ENCODE data around the gene PCLO. TPM values are rescaled to one million over a fixed set of nuclear protein-coding genes. Genes with fewer than 3 reads are reported as not detected.

The PCLO gene
- total and polyA plus RNA-seq, 2 experiments from 2014 or later, result 0.77 to 1.1 TPM

DNA sequence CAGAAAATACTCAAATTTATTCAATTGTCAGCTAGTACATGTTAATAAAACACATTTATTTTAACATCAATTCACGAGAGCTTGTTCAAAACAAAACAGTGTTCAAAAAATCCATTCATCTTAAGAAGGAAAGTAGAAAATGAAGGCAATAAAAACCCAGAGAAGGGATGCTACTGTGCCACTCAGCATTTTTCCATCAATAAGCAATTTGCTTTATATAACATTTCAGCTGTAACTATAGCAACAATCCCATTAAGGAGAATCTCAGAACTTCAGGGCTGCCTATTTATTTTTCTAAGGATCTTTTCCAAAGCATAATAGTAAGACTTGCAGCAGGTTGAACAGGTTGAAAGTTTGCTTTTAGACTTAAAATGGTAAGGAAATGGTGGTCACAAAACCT is 190.5 kb downstream of the PCLO start:
- no peak for TF ChIP-seq CTCF (IDR thresholded peaks at IDR 0.05; ENCODE audit: low read depth, low read length)
- DNase-seq (ENCODE audit: low read depth in 1 of 2, low spot score in 1 of 2), result no peak
- no peaks in the 10 kb centered on the region for H3K4me1 ChIP-seq (ENCODE audit: low read depth)
- H3K27me3 ChIP-seq, result no peaks in the 10 kb centered on the region
- H3K4me3 ChIP-seq, result no peak overlapping the region
- no peaks in the 10 kb centered on the region for H3K36me3 ChIP-seq
- no peaks in the 10 kb centered on the region for H3K9me3 ChIP-seq (ENCODE audit: low read depth)
- no peak overlapping the region for H3K27ac ChIP-seq

DNA sequence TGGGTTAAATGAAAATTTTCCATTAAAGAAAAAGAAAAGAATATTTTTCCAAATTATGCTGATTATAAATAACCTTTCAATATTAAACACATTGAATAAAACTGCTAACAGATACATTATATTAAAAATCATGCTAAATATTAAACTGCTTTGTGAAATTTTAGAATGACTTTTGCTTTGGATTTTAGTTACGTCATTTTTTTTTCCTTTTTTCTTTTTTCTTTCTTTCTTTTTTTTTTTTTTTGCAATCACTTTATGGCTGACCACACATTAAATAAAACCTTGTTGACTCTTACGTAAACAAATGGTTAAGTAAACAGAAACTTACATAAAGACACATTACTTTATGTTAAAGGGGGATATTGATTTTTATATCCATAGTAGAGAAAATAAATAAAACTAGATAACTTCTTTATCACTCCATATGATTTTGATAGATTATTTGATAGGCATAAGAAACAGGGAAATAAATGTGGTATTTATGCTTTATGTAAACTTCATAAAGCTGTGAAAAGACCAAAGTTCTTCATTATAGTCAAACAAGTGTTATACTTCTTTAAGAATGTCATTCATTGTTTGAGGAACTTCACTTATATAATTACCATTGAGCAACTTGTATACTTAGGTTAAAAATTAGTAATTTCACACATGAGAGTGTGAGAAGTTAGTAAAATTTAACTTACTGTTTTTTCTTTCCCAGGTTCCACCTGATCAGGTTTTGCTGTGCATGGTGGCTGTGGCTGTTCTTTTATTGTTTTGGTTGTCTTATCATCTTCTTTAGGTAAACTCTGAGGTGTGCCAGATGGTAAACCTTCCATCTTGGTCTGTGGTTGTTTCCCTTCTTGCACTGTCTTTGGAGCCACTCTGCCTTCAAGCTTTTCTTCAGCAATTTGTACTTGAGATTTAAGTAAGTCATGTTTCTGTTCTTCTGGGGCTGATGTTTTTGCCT is 197.3 kb downstream of the PCLO start:
- DNase-seq (ENCODE audit: low read depth in 1 of 2, low spot score in 1 of 2), result no peak
- no peaks in the 10 kb centered on the region for H3K9me3 ChIP-seq (ENCODE audit: low read depth)
- H3K4me3 ChIP-seq, result no peak overlapping the region
- H3K27ac ChIP-seq, result no peak overlapping the region
- TF ChIP-seq CTCF (IDR thresholded peaks at IDR 0.05; ENCODE audit: low read depth, low read length), result no peak
- H3K36me3 ChIP-seq, result no peaks in the 10 kb centered on the region
- H3K27me3 ChIP-seq, result no peaks in the 10 kb centered on the region
- no peaks in the 10 kb centered on the region for H3K4me1 ChIP-seq (ENCODE audit: low read depth)

GRCh38 chr7:82964150-82964882 is 198.4 kb downstream of the PCLO start:
- peak in 1 of 2 donors; percentile 5 for DNase-seq (ENCODE audit: low read depth in 1 of 2, low spot score in 1 of 2)
- TF ChIP-seq CTCF (IDR thresholded peaks at IDR 0.05; ENCODE audit: low read depth, low read length), result no peak
- Histone ChIP-seq H3K4me1 (ENCODE audit: low read depth) (no peaks in the 10 kb centered on the region), H3K4me3 (no peak overlapping the region), H3K9me3 (ENCODE audit: low read depth) (no peaks in the 10 kb centered on the region), H3K36me3 (no peaks in the 10 kb centered on the region), H3K27ac (no peak overlapping the region), H3K27me3 (no peaks in the 10 kb centered on the region)

GRCh38 chr7:82961240-82961639 is 201.4 kb downstream of the PCLO start:
- Histone ChIP-seq H3K36me3 (no peaks in the 10 kb centered on the region), H3K4me1 (ENCODE audit: low read depth) (no peaks in the 10 kb centered on the region), H3K27me3 (no peaks in the 10 kb centered on the region), H3K9me3 (ENCODE audit: low read depth) (no peaks in the 10 kb centered on the region), H3K27ac (no peak overlapping the region), H3K4me3 (no peak overlapping the region)
- no peak for DNase-seq (ENCODE audit: low read depth in 1 of 2, low spot score in 1 of 2)
- TF ChIP-seq CTCF (IDR thresholded peaks at IDR 0.05; ENCODE audit: low read depth, low read length), result no peak

GRCh38 chr7:82959528-82959927 is 203.2 kb downstream of the PCLO start:
- Histone ChIP-seq H3K4me3 (no peak overlapping the region), H3K36me3 (no peaks in the 10 kb centered on the region), H3K4me1 (ENCODE audit: low read depth) (no peaks in the 10 kb centered on the region), H3K27me3 (no peaks in the 10 kb centered on the region), H3K27ac (no peak overlapping the region), H3K9me3 (ENCODE audit: low read depth) (no peaks in the 10 kb centered on the region)
- no peak for DNase-seq (ENCODE audit: low read depth in 1 of 2, low spot score in 1 of 2)
- no peak for TF ChIP-seq CTCF (IDR thresholded peaks at IDR 0.05; ENCODE audit: low read depth, low read length)
